Activated T-helper 1 cell treated with anti-CD3 and anti-CD28 coated beads, Interleukin-12 subunit alpha, Interleukin-12 subunit beta, Interleukin-2, Interleukin-4 antibody, amounts not matched to agents 30 ng/mL and 10 ng/mL and 1 ng/mL, durations not matched to agents 14 hours and 24 hours and 36 hours (primary cell): ENCODE results near the gene BTBD7. TPM values are rescaled to one million over a fixed set of nuclear protein-coding genes. Genes with fewer than 3 reads are reported as not detected.

Experiments
- DNase-seq: peaks from one replicate; pipeline ENCODE4 v3.0.0; 2021; ENCODE audit warnings: low spot score
- H3K27ac Mint-ChIP-seq: one replicate; pipeline ENCODE4 v1.8.0; 2021; ENCODE audit warnings: mild to moderate bottlenecking, mixed read lengths
- H3K27me3 Mint-ChIP-seq: one replicate; pipeline ENCODE4 v1.8.0; 2022; ENCODE audit warnings: mild to moderate bottlenecking, moderate library complexity, mixed read lengths; ENCODE audit not compliant: insufficient read depth
- H3K36me3 Mint-ChIP-seq: one replicate; pipeline ENCODE4 v1.8.0; 2021; ENCODE audit warnings: low read depth, mixed read lengths
- H3K4me1 Mint-ChIP-seq: one replicate; pipeline ENCODE4 v1.8.0; 2021; ENCODE audit warnings: low read depth, mixed read lengths
- H3K4me3 Mint-ChIP-seq: one replicate; pipeline ENCODE4 v1.8.0; 2021; ENCODE audit warnings: mild to moderate bottlenecking, moderate library complexity, mixed read lengths
- H3K9me3 Mint-ChIP-seq: one replicate; pipeline ENCODE4 v1.8.0; 2021; ENCODE audit warnings: mixed read lengths
- intact Hi-C: fragments of 100-400 bp; cut with micrococcal nuclease; formaldehyde crosslinking; loops from one replicate; pipeline ENCODE4 v1.15.1; 2024
- total RNA-seq: library from RNA; stranded (reverse); gene quantifications from 2 replicates; pipeline ENCODE4 v1.2.3, GENCODE V29; 2022

The BTBD7 gene
- total RNA-seq, 1 donor from 2014 or later, result 20.6 TPM

GRCh38 chr14:93306812-93307211 lies 26.0 kb downstream of the BTBD7 start:
- DNase-seq, result no peak
- Mint-ChIP-seq H3K36me3 (no peaks in the 10 kb centered on the region), H3K27me3 (no peaks in the 10 kb centered on the region), H3K4me3 (no peak overlapping the region), H3K4me1 (peaks cover 5% of the 10 kb centered on the region), H3K27ac (no peak overlapping the region), H3K9me3 (no peaks in the 10 kb centered on the region)
- intact Hi-C loops, result no loop called here

- no peak for DNase-seq
- no peak overlapping the region for H3K27ac Mint-ChIP-seq
- intact Hi-C loops, result no loop called here
- H3K9me3 Mint-ChIP-seq, result no peaks in the 10 kb centered on the region
- H3K36me3 Mint-ChIP-seq, result no peaks in the 10 kb centered on the region
- no peaks in the 10 kb centered on the region for H3K27me3 Mint-ChIP-seq
- H3K4me3 Mint-ChIP-seq, result no peak overlapping the region
- H3K4me1 Mint-ChIP-seq, result peaks cover 5% of the 10 kb centered on the region
These were observed 27.0 kb downstream of the BTBD7 start for GRCh38 chr14:93305725-93306418.

GRCh38 chr14:93304771-93305170 lies 28.1 kb downstream of the BTBD7 start:
- Mint-ChIP-seq H3K36me3 (no peaks in the 10 kb centered on the region), H3K27ac (no peak overlapping the region)
- intact Hi-C loops, result no loop called here

DNA sequence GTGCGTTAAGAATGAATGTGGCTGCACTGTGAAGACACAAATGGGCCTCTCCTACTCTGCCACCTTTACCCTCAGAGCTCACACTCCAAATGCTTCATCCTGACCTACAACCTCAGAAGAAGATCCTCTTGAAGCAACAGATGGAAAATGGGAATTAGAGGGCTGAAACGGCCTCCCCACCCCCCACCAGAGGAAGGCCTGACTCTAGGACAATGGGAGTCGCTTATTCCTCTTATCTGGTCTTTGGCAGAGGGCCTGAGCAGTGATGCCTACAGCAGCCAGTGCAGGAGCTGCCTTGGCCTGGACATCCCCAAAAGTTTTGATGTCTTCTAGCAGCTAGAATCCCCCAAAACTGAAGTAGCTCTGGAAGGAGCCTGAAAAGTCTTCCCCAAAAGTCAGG lies 29.2 kb downstream of the BTBD7 start:
- Mint-ChIP-seq H3K27me3 (no peaks in the 10 kb centered on the region), H3K9me3 (no peaks in the 10 kb centered on the region), H3K36me3 (no peaks in the 10 kb centered on the region), H3K4me3 (no peak overlapping the region), H3K27ac (no peak overlapping the region), H3K4me1 (peaks cover 5% of the 10 kb centered on the region)
- intact Hi-C loops, result no loop called here
- DNase-seq, result no peak

More at GRCh38 chr14:93304771-93305170, 28.1 kb downstream of the BTBD7 start:
- H3K9me3 Mint-ChIP-seq, result no peaks in the 10 kb centered on the region
- no peak for DNase-seq
- peaks cover 5% of the 10 kb centered on the region for H3K4me1 Mint-ChIP-seq
- no peak overlapping the region for H3K4me3 Mint-ChIP-seq
- H3K27me3 Mint-ChIP-seq, result no peaks in the 10 kb centered on the region

- no peak for DNase-seq
- intact Hi-C loops, result no loop called here
- Mint-ChIP-seq H3K27ac (no peak overlapping the region), H3K9me3 (no peaks in the 10 kb centered on the region), H3K27me3 (no peaks in the 10 kb centered on the region), H3K4me1 (peaks cover 5% of the 10 kb centered on the region), H3K36me3 (no peaks in the 10 kb centered on the region), H3K4me3 (no peak overlapping the region)
These were observed 29.9 kb downstream of the BTBD7 start for GRCh38 chr14:93302688-93303581.

GRCh38 chr14:93301821-93302447 lies 30.9 kb downstream of the BTBD7 start:
- Mint-ChIP-seq H3K36me3 (no peaks in the 10 kb centered on the region), H3K27ac (no peak overlapping the region), H3K4me3 (no peak overlapping the region), H3K27me3 (no peaks in the 10 kb centered on the region), H3K4me1 (peaks cover 5% of the 10 kb centered on the region), H3K9me3 (no peaks in the 10 kb centered on the region)
- intact Hi-C loops, result no loop called here
- DNase-seq, result no peak

GRCh38 chr14:93299866-93300265 lies 33.0 kb downstream of the BTBD7 start:
- H3K9me3 Mint-ChIP-seq, result no peaks in the 10 kb centered on the region
- H3K27ac Mint-ChIP-seq, result no peak overlapping the region
- H3K36me3 Mint-ChIP-seq, result no peaks in the 10 kb centered on the region

DNA sequence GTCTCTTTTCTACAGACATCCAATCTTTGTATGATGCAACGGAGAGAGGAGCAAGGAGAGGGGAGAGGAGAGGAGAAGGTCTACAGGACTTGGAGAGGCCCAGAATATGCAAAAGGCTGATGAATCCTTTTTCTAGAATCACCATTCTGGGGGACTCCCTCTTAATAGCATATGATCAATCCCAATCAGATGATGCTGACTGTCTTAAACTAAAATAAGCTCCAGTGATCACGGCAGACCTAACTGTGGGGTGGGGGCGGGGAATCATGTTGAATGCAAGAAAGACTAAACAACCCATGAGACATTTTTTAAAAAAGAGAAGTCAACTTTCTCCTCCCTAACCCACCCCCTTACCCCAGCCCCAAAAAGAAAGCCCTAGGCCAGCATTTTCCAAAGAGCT lies 33.4 kb downstream of the BTBD7 start:
- no peaks in the 10 kb centered on the region for H3K27me3 Mint-ChIP-seq
- intact Hi-C loops, result no loop called here
- no peak for DNase-seq
- H3K36me3 Mint-ChIP-seq, result peaks cover 3% of the 10 kb centered on the region
- no peaks in the 10 kb centered on the region for H3K4me1 Mint-ChIP-seq
- H3K4me3 Mint-ChIP-seq, result no peak overlapping the region
- no peak overlapping the region for H3K27ac Mint-ChIP-seq
- no peaks in the 10 kb centered on the region for H3K9me3 Mint-ChIP-seq

More at GRCh38 chr14:93299866-93300265, 33.0 kb downstream of the BTBD7 start:
- H3K4me3 Mint-ChIP-seq, result no peak overlapping the region
- no peaks in the 10 kb centered on the region for H3K27me3 Mint-ChIP-seq
- no peak for DNase-seq
- no peaks in the 10 kb centered on the region for H3K4me1 Mint-ChIP-seq
- intact Hi-C loops, result no loop called here

- Mint-ChIP-seq H3K9me3 (no peaks in the 10 kb centered on the region), H3K27ac (no peak overlapping the region), H3K4me3 (no peak overlapping the region), H3K4me1 (no peaks in the 10 kb centered on the region), H3K27me3 (no peaks in the 10 kb centered on the region), H3K36me3 (peaks cover 5% of the 10 kb centered on the region)
- no peak for DNase-seq
- intact Hi-C loops, result no loop called here
These were observed 37.2 kb downstream of the BTBD7 start for GRCh38 chr14:93295541-93296220.

DNA sequence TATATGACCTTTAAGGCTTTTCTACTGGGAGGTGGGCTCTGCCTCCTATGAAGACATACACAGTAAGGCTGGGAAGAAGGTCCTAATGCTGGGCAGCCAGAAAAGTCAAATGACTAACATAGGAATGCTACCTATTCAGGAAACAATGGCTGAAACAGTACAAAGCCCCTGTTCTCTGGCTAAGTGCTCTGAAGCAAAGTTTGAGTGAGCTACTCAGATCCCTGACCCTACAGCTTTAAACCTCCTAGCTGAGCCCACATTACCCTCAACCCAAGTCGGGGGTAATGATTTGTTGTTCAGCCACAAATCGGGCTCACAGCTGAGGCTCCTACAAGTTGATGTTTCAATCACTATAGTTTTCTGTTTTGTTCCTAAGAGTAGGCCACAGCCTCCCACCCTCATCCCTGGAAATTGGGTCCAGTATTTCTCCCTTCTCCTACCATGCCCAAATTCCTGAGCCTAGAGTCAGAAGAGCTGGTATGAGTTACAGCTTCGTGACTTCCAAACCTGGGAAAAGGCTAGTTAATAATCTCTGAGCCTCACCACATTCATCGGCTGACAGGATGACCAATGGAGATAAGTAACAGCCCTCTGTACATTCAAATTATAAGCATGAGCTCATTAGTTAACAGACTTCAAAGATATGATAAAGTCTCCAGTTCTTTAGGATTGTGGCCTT lies 46.5 kb downstream of the BTBD7 start:
- H3K4me1 Mint-ChIP-seq, result peaks cover 5% of the 10 kb centered on the region
- intact Hi-C loops, result no loop called here

GRCh38 chr14:93285044-93285443 lies 47.8 kb downstream of the BTBD7 start:
- no peak overlapping the region for H3K27ac Mint-ChIP-seq

More for the DNA sequence above, 46.5 kb downstream of the BTBD7 start:
- Mint-ChIP-seq H3K9me3 (no peaks in the 10 kb centered on the region), H3K4me3 (no peak overlapping the region), H3K36me3 (peaks cover 9% of the 10 kb centered on the region), H3K27me3 (no peaks in the 10 kb centered on the region), H3K27ac (no peak overlapping the region)
- DNase-seq, result no peak

DNA sequence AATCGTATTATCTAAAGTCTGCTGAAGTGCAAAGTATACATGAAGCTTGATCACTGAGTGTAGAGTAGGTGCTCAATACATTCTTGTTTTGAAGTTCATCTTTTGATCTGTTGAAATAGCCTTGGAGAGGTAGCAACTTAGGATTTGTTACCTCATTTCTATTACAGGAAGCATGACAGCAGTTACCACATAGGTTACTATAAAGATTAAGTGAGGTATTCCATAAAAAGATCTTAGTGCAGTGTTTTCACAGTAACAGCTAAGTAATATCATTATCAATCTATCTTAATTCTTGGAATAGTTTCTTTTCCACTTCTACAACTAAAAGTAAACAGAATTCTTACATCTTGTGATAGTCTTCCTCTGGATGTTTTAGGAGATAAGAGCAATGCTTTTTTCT lies 50.9 kb downstream of the BTBD7 start:
- peaks cover 5% of the 10 kb centered on the region for H3K36me3 Mint-ChIP-seq
- H3K27ac Mint-ChIP-seq, result no peak overlapping the region
- H3K9me3 Mint-ChIP-seq, result no peaks in the 10 kb centered on the region
- H3K4me3 Mint-ChIP-seq, result no peak overlapping the region
- H3K27me3 Mint-ChIP-seq, result no peaks in the 10 kb centered on the region
- DNase-seq, result no peak
- intact Hi-C loops, result no loop called here
- no peaks in the 10 kb centered on the region for H3K4me1 Mint-ChIP-seq

More at GRCh38 chr14:93285044-93285443, 47.8 kb downstream of the BTBD7 start:
- Mint-ChIP-seq H3K27me3 (no peaks in the 10 kb centered on the region), H3K4me3 (no peak overlapping the region), H3K9me3 (no peaks in the 10 kb centered on the region), H3K36me3 (peaks cover 9% of the 10 kb centered on the region), H3K4me1 (peaks cover 5% of the 10 kb centered on the region)
- no peak for DNase-seq
- intact Hi-C loops, result no loop called here
